PFSK-1 (cell line): ENCODE measurements around the gene KIF11.

Experiments
- POLR2AphosphoS5 ChIP-seq: IDR thresholded peaks from 2 replicates; pipeline ENCODE4 v1.6.1; 2012; ENCODE audit warnings: low read depth, mild to moderate bottlenecking, control low read depth, low read length, moderate library complexity
- REST ChIP-seq, 2 experiments: IDR thresholded peaks; 2 replicates each; pipeline versions ENCODE4 v1.6.1 to v1.8.0; 2011 to 2012; ENCODE audit warnings: low read depth in 2 of 2, low read length in 2 of 2, control low read depth in 1 of 2, inconsistent platforms in 1 of 2, mild to moderate bottlenecking in 1 of 2, moderate library complexity in 1 of 2; ENCODE audit not compliant: insufficient read depth in 1 of 2

GRCh38 chr10:92640107-92640506, 47.2 kb downstream of the KIF11 start:
- TF ChIP-seq POLR2AphosphoS5 (no peak), REST (IDR thresholded peaks at IDR 0.05; ENCODE audit: insufficient read depth in 1 of 2, low read depth in 2 of 2, low read length in 2 of 2) (no peak)
